Keratinocyte (primary cell): Measurements from ENCODE around the gene BEND5.

Experiments used
- CTCF ChIP-seq, 3 experiments: IDR thresholded peaks in 1 of 3; conservative IDR thresholded peaks in 1 of 3; optimal IDR thresholded peaks in 1 of 3; 2 replicates in 2 of 3; 3 replicates in 1 of 3; pipeline versions ENCODE3 to v1.5.1; 2011; ENCODE audit warnings: low read length in 3 of 3, mild to moderate bottlenecking in 3 of 3, moderate library complexity in 2 of 3, control low read depth in 1 of 3, inconsistent platforms in 1 of 3; ENCODE audit not compliant: insufficient read depth in 2 of 3; ENCODE audit errors: extremely low read depth in 1 of 3
- EZH2 ChIP-seq: IDR thresholded peaks from one replicate; pipeline ENCODE4 v1.6.1; 2012; ENCODE audit warnings: inconsistent platforms, mild to moderate bottlenecking, low read length, moderate library complexity

GRCh38 chr1:48704736-48705135, 72.0 kb downstream of the BEND5 start:
- TF ChIP-seq CTCF (optimal IDR thresholded peaks at IDR 0.05 in 1 of 3, IDR thresholded peaks at IDR 0.05 in 1 of 3, conservative IDR thresholded peaks at IDR 0.05 in 1 of 3; ENCODE audit: extremely low read depth in 1 of 3, insufficient read depth in 2 of 3, low read length in 3 of 3) (no peak), EZH2 (no peak)
